Bronchial epithelial cell (primary cell): Measurements from ENCODE around the gene DOK7. TPM values are rescaled to one million over a fixed set of nuclear protein-coding genes. Genes with fewer than 3 reads are reported as not detected.

Experiments
- DNase-seq: peaks from one replicate; pipeline ENCODE4 v3.0.0-alpha.2; 2010; ENCODE audit warnings: low read depth
- FAIRE-seq: peaks from 2 replicates; lab custom pipeline; 2011; peaks lifted over from hg19 to GRCh38; lab: Jason Lieb, UNC
- H3K27me3 ChIP-seq: 2 replicates; pipeline ENCODE4 v1.5.1; 2011; ENCODE audit warnings: low read length; ENCODE audit not compliant: control insufficient read depth, insufficient read depth
- H3K36me3 ChIP-seq: 2 replicates; pipeline ENCODE4 v1.5.1; 2011; ENCODE audit warnings: low read length; ENCODE audit not compliant: control insufficient read depth, insufficient read depth
- H3K4me3 ChIP-seq: 2 replicates; pipeline ENCODE4 v1.5.1; 2011; ENCODE audit warnings: mild to moderate bottlenecking, low read depth, low read length, control low read depth
- CTCF ChIP-seq: IDR thresholded peaks from 2 replicates; pipeline ENCODE4 v1.5.1; 2011; ENCODE audit warnings: mild to moderate bottlenecking, moderate library complexity, low read length, control low read depth, inconsistent platforms; ENCODE audit not compliant: insufficient read depth, severe bottlenecking
- total RNA-seq: library from RNA; depleted of rRNA; stranded (reverse); fragments of >200 nt; gene quantifications from 2 replicates; pipeline ENCODE4 v1.2.1, GENCODE V29; 2014

Gene DOK7
- total RNA-seq, 1 donor from 2014 or later = 4.2 TPM

- Histone ChIP-seq H3K4me3 (no peak overlapping the region), H3K36me3 (peaks cover 5% of the 10 kb centered on the region), H3K27me3 (no peaks in the 10 kb centered on the region)
- FAIRE-seq (no peak), DNase-seq (no peak)
- TF ChIP-seq CTCF = no peak
Measured at GRCh38 chr4:3435686-3435956, 27.5 kb upstream of the DOK7 start.

- TF ChIP-seq CTCF = no peak
- peak; percentile 27 for DNase-seq
- no peak for FAIRE-seq
- H3K27me3 ChIP-seq = no peaks in the 10 kb centered on the region
- peaks cover 3% of the 10 kb centered on the region for H3K36me3 ChIP-seq
- no peak overlapping the region for H3K4me3 ChIP-seq
Measured at GRCh38 chr4:3436048-3436797, 26.9 kb upstream of the DOK7 start.

- DNase-seq (peak; percentile 90), FAIRE-seq (no peak)
- Histone ChIP-seq H3K4me3 (no peak overlapping the region), H3K36me3 (no peaks in the 10 kb centered on the region), H3K27me3 (no peaks in the 10 kb centered on the region)
- no peak for TF ChIP-seq CTCF
Measured at GRCh38 chr4:3436798-3437581, 26.1 kb upstream of the DOK7 start.

- no peak overlapping the region for H3K4me3 ChIP-seq
- no peaks in the 10 kb centered on the region for H3K36me3 ChIP-seq
- H3K27me3 ChIP-seq = no peaks in the 10 kb centered on the region
- DNase-seq = peak; percentile 84
- FAIRE-seq = no peak
- no peak for TF ChIP-seq CTCF
Measured at GRCh38 chr4:3437582-3437936, 25.5 kb upstream of the DOK7 start.

GRCh38 chr4:3437998-3438846, 24.9 kb upstream of the DOK7 start:
- DNase-seq (no peak), FAIRE-seq (no peak)
- TF ChIP-seq CTCF = no peak
- Histone ChIP-seq H3K4me3 (no peak overlapping the region), H3K27me3 (no peaks in the 10 kb centered on the region), H3K36me3 (no peaks in the 10 kb centered on the region)
